HuH-7 (cell line): ENCODE data around the gene SKI.

ENCODE experiments used
- DNase-seq: peaks from one replicate; pipeline ENCODE4 v3.0.0; 2011; ENCODE audit warnings: low spot score

Gene SKI

DNA sequence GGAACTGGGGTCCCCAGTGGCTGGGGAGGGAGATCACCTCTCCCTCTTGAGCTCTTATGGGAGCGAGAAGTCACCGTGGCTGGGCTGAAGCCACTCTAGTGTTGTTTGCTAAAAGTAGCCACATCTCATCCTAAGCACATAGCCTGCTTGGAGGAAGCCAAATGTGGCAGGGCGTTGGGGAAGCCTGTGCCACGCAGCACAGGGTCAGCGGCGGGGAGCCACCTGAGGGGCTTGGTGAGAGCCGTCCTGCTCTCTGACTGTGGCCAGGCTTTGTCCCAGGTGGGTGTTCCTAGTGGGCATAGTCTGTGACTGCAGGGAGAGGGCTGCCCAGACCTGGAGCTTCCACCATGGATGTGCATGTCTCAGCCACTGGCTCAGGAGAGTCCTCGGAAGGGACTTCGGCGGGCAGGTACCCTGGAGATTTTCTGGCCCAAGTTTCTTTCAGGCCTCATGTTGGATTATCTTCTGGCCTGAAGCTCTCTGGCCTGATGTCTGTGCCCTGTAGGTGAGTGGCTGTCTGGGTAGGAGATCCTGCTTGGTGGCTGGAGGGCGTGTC lies 124.3 kb downstream of the SKI start:
- DNase-seq = no peak

- no peak for DNase-seq
Observed at GRCh38 chr1:2352897-2353550, 124.9 kb downstream of the SKI start.

DNA sequence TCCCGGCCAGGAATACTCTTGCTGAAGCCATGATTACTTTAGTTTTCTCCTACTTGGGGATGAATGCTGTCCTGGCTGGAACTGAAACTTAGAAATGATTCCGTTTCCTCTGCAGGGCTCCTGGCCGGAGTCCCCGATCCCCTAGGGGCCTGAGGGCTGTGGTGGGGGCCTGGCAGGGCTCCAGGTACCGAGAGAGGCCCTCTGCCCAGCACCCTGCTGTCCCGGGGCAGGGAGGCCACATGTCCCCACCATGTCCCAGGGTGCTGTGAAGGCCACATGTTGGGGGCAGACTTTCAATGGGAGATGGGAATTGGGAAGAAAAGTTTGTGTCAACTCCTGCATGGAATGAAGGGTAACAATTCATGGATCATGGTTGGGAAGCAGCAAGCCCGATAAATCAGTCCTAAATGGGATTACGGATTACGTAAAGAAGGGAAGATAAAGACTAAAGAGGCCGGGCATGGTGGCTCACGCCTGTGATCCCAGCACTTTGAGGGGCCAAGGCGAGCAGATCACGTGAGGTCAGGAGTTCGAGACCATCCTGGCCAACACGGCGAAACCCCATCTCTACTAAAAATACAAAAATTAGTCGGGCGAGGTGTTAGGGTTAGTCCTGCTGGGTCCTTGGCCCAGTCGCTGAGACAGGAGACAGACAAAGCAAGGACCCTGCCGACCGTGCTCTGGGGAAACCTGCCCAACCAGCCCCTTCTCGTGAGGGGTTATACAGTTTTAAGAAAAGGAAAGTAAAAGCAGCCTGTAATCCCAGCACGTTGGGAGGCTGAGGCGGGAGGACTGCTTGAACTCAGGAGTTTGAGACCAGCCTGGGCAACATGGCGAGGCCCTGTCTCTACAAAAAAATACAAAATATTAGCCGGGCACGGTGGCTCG lies 125.7 kb downstream of the SKI start:
- no peak for DNase-seq

DNA sequence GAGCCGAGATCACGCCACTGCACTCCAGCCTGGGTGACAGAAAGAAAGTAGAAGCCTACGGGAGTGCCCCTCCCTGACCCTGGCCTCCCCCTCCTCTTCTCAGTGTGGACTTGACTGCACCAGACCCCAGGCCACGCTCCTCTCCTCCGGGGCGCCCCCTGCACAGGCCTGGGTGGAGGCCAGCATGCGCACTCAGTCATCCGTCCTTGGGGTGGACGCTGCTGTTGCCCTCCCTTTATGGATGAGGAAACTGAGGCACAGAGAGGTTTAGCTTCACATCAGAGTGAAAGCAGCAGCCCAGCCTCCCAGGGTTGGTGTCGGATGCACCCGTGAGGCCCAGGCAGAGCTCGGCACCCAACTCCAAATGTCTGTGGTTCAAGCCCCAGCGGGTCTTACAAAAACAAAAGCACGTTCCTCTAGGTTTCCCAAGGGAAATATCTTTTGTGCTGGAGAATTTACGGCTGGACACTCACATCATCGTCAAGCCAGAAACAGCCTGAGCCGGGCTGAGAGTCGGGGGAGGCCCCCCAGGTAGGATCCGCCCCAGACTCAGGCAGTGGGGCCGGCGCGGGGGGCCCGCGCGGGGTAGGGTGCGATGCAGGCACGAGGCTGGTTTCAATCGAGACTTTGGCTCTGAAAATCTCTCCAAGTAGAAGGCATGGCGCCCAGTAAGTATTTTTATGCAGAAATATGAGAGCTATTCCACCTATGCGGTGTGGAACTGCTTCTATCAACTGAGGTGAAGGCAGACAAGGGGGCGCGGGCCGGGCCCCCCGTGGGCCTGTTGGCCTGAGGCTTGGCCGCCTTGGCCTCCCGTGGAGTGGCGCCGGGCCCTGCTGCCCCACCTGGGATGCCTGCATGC lies 126.6 kb downstream of the SKI start:
- no peak for DNase-seq

DNA sequence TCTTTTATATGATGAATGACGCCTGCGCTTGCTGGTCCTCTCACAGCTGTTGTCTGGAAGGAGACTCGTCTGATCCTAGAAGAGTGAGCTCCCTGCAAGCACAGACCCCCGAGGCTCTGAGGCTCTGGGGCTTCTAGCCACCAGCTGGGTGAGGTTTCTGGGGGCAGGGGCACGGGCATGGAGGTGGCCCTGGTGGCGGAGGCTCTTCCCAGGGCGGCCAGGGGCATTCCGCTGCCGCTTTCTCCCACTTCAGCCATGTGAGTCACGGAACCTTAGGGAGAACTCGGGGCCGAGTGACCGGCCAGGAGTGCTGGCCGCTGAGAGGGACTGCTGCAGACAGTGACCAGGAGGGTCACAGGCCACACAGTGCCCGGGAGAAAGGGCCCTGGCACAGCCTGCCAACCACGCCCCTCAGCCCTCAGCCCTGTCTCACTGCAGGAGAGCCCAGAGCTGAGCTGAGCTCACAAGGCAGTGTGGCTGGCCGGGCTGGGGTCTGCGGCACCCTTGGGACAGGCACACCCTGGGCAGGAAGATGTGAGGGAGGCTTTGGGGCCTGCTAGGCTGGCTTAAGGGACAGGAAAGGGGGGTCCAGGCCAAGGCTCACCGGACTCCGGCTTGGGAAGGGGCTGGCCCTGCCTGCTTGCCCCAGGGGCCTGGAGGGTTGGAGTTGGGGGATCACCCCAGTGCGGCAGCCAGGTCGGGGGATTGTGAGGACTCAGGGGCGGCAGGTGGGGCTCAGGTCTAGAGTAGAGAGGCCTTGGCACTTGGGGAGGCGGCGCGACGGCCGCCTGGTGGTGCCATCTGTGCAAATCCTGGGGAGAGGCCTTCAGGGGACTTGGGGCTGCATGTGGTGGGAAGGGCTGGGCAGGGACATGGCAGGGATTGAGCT lies 127.5 kb downstream of the SKI start:
- DNase-seq = no peak

GRCh38 chr1:2356401-2356800 lies 128.3 kb downstream of the SKI start:
- no peak for DNase-seq

DNA sequence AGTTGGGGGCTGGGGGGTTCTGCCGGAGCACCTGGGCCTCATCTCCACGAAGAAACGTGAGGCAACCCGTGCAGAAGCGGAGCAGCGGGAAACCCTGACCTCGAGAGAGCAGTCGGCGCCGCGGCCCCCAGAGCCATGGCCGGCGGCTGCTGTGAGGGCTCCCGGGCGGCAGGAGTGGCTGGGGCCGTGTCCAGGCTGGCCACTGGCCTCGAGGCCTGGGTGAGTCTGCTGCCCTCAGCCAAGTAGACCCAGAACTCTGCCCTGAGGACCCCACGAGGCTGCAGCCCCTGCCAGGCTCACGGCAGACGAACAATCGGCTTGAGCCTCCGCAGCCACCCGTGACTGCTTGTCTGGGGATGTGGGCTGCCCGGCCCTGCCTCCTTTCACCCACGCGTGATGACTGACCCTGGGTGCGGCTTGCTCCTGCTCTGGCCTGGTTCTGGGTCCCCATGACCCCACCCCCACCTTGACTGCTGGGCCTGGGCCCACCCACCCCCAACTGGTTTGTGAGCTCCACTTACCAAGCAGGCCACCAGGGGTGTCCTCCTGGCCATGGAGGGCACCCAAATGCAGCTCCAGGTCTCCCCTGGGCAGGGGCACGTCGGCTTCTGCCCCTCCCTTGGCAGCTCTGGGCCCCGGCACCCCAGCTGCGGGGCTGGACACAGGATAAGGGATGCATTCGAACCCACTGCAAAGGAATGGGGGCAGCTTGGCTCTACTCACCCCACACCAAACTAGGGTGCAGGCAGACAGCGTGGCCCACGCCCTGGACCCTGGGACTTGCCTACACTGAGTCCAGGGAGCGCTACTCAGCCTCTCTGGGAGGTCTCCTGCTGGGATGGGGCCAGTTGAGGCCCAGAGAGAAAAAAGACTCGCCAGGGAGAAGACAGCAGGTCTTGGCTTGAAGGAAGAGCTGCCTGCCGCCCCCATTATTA lies 129.1 kb downstream of the SKI start:
- no peak for DNase-seq

GRCh38 chr1:2358072-2358471 lies 130.0 kb downstream of the SKI start:
- DNase-seq = no peak

DNA sequence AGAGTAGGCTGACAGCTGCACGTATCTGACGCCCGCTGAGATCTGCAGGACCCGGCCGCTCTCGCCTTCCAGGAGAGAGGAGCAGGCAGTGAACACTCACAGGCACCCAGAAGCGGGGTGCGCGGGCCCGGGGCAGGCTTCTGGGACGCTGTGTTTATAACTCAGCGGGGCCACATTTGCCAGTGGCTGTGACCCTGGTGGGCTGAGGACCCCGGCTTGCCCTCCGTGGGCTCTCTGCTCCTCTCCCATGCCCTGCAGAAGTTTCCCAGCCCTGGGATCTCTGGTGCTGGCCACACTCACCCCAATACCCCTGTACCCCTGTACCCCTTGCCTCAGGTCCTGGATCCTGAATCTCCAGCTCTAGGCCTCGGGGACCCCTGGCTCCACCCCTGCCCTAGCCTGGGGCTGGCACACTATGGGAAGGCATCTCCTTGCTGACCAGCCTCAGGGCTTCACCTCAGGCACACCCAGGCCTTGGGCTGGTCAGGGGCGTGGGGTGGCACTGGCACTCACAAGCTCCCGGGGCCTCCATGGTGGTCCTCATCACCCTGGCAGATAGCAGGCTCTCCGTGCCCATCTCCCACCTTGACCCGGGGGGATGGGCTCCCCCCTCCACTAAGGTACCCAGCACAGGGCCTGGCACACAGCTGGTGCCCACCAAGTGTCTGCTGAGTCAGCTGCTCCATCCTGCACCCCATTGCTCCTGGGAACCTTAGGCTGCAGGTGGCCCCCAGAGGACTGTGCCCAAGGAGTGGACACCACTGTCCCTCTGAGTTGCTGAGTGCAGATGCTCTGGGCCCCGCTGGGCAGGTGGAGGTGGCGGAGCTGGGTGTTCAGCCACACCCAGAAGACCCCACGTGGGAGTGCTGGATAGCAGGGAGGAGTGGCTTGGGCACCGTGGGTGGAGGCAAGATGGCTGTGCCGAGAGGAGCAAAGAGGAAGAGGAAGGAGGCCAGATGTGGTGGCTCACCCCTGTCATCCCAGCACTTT lies 130.8 kb downstream of the SKI start:
- DNase-seq = no peak
